PFSK-1 (cell line): Measurements from ENCODE around the gene CNIH3.

ENCODE experiments used
- POLR2AphosphoS5 ChIP-seq: IDR thresholded peaks from 2 replicates; pipeline ENCODE4 v1.6.1; 2012; ENCODE audit warnings: low read depth, mild to moderate bottlenecking, control low read depth, low read length, moderate library complexity
- SIN3A ChIP-seq: IDR thresholded peaks from 2 replicates; pipeline ENCODE4 v1.6.1; 2012; ENCODE audit warnings: mild to moderate bottlenecking, low read length, moderate library complexity, borderline replicate concordance; ENCODE audit not compliant: insufficient read depth
- TF ChIP-seq, protein P1 (sequence below), 2 experiments: IDR thresholded peaks; 2 replicates each; pipeline versions ENCODE4 v1.6.1 to v1.8.0; 2011 to 2012; ENCODE audit warnings: low read depth in 2 of 2, low read length in 2 of 2, control low read depth in 1 of 2, inconsistent platforms in 1 of 2, mild to moderate bottlenecking in 1 of 2, moderate library complexity in 1 of 2; ENCODE audit not compliant: insufficient read depth in 1 of 2

DNA sequence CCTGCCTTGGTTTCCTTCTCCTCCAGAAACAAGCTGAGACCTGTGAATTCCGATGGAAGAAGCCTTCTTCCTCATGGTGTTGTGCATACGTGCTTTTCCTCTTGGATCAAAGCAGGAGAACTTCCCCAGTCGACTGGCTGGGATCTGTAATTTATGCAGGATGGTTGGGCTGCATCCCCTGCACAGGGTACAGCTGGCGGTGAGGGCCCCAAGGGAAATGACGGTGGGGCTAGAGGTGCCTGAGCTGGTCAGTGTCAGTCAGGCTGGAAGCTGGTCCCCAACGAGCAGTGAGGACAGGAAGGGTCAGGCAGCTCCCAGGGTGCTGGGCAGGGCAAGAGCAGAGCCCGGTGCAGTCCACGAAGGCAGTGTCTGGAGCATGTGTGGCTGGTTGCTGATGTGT lies 106.7 kb downstream of the CNIH3 start:
- TF ChIP-seq SIN3A (no peak), POLR2AphosphoS5 (no peak)
- TF ChIP-seq, protein P1, sequence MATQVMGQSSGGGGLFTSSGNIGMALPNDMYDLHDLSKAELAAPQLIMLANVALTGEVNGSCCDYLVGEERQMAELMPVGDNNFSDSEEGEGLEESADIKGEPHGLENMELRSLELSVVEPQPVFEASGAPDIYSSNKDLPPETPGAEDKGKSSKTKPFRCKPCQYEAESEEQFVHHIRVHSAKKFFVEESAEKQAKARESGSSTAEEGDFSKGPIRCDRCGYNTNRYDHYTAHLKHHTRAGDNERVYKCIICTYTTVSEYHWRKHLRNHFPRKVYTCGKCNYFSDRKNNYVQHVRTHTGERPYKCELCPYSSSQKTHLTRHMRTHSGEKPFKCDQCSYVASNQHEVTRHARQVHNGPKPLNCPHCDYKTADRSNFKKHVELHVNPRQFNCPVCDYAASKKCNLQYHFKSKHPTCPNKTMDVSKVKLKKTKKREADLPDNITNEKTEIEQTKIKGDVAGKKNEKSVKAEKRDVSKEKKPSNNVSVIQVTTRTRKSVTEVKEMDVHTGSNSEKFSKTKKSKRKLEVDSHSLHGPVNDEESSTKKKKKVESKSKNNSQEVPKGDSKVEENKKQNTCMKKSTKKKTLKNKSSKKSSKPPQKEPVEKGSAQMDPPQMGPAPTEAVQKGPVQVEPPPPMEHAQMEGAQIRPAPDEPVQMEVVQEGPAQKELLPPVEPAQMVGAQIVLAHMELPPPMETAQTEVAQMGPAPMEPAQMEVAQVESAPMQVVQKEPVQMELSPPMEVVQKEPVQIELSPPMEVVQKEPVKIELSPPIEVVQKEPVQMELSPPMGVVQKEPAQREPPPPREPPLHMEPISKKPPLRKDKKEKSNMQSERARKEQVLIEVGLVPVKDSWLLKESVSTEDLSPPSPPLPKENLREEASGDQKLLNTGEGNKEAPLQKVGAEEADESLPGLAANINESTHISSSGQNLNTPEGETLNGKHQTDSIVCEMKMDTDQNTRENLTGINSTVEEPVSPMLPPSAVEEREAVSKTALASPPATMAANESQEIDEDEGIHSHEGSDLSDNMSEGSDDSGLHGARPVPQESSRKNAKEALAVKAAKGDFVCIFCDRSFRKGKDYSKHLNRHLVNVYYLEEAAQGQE (IDR thresholded peaks at IDR 0.05; ENCODE audit: insufficient read depth in 1 of 2, low read depth in 2 of 2, low read length in 2 of 2), result no peak
